Stomach smooth muscle (tissue), 2 donors: ENCODE data around the gene ZNF445.
"Not testable (repeated sequence)": the region's sequence is repeated elsewhere in the genome, so short reads cannot be mapped to it uniquely, and the experiment has no call there.

Experiments
- H3K27ac ChIP-seq: one replicate; pipeline ENCODE4 v1.7.0; 2013; ENCODE audit warnings: mild to moderate bottlenecking, low read length, inconsistent platforms
- H3K27me3 ChIP-seq, 2 donors: one replicate each; pipeline ENCODE4 v1.7.0; 2013; ENCODE audit warnings: low read length in 2 of 2; ENCODE audit not compliant: insufficient read depth in 2 of 2, control insufficient read depth in 1 of 2
- H3K36me3 ChIP-seq, 2 donors: one replicate each; pipeline ENCODE4 v1.7.0; 2013; ENCODE audit warnings: low read length in 2 of 2; ENCODE audit not compliant: control insufficient read depth in 2 of 2, insufficient read depth in 2 of 2
- H3K4me1 ChIP-seq: one replicate; pipeline ENCODE4 v1.7.0; 2013; ENCODE audit warnings: low read length; ENCODE audit not compliant: control insufficient read depth, insufficient read depth
- H3K4me3 ChIP-seq, 2 donors: one replicate each; pipeline ENCODE4 v1.7.0; 2013; ENCODE audit warnings: low read length in 2 of 2
- H3K9ac ChIP-seq, 2 donors: one replicate each; pipeline ENCODE4 v1.7.0; 2013; ENCODE audit warnings: low read length in 2 of 2, mild to moderate bottlenecking in 1 of 2
- H3K9me3 ChIP-seq, 2 donors: one replicate each; pipeline ENCODE4 v1.7.0; 2013; ENCODE audit warnings: low read length in 2 of 2; ENCODE audit not compliant: control insufficient read depth in 2 of 2
- donor health status: healthy.
- donor health status: Pancreatic carcinoma.

ZNF445 gene

DNA sequence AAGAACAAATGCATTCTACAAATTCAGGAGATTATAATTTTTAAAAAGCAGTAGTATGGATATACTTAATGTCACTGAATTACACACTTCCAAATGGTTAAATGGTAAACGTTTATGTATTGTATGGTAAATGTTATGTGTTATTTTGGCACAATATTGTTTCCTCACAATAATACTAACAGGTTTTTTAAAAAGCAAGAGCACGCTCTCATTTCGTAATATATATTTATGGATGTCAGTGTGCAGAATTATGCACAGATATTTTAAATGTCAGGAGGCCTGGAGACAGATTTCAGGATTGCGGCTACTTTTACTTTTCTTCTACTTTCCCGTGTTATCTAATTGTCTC, 533 bp downstream of the ZNF445 start:
- Histone ChIP-seq H3K9me3 (no peaks in the 10 kb centered on the region), H3K27ac (no peak overlapping the region), H3K4me1 (peaks cover 11% of the 10 kb centered on the region), H3K4me3 (peak overlapping the region; percentile 81 to 87), H3K9ac (peak overlapping the region; percentile 22 to 81), H3K36me3 (no peaks in the 10 kb centered on the region), H3K27me3 (no peaks in the 10 kb centered on the region)

DNA sequence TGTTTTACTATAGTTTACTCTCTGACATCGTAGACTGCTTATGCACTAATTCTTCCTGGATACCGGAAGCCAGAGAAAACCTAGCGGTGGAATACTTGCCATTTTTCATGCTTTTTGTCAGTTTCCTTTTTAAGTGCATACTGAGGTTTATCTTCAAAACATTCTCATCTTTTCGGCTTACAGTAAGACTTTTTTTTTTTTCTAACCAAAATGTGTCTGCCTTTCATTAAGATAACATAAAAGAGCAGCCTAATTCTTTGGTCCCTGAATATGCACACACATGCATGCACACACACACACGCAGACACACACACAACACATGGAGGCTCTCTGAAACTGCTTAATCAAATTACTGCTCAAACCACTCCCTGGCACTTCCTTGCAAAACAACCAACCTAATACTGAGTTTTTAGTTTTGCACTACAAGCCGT, 1.3 kb downstream of the ZNF445 start:
- H3K4me1 ChIP-seq = peaks cover 11% of the 10 kb centered on the region
- peak overlapping the region; percentile 81 to 87 for H3K4me3 ChIP-seq
- H3K36me3 ChIP-seq = no peaks in the 10 kb centered on the region
- H3K27ac ChIP-seq = no peak overlapping the region
- peak overlapping the region in 1 of 2 donors; percentile 81 for H3K9ac ChIP-seq
- H3K27me3 ChIP-seq = no peaks in the 10 kb centered on the region
- no peaks in the 10 kb centered on the region for H3K9me3 ChIP-seq

DNA sequence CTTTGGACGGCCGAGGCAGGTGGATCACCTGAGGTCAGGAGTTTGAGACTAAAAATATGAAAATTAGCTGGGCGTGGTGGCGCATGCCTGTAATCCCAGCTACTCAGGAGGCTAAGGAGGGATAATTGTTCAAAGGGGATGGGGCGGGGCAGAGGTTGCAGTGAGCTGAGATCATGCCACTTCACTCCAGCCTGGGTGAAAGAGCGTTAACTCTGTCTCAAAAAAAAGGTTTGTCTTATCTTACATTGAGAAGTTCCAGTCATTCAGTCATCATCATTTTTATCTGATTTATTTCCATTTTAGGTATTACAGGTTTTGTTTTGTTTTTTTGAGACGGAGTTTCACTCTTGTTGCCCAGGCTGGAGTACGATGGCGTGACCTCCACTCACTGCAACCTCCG, 2.6 kb downstream of the ZNF445 start:
- H3K36me3 ChIP-seq, H3K9me3 ChIP-seq, H3K27ac ChIP-seq, H3K9ac ChIP-seq, H3K27me3 ChIP-seq, H3K4me3 ChIP-seq: not testable (repeated sequence)
- peaks cover 11% of the 10 kb centered on the region for H3K4me1 ChIP-seq

DNA sequence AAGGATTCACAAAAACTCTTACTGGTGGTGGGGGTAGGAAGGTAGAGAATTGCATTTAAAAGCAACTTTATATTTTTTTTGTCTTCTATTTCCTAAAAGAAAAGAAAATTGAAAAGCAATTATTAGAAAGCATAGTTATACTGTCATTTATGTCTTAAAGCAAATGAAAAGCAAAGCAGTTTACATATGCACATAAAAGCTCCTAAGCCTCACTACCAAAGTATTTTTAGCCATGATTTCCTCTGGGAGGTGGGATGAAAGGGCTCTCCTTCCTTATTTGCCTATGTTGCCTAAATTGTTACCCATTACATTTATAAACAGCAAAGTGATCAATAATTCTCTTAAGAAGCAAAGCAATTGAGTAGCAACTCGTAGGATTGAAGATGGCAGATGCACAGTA, 7.0 kb downstream of the ZNF445 start:
- no peak overlapping the region for H3K9ac ChIP-seq
- H3K9me3 ChIP-seq = no peaks in the 10 kb centered on the region

DNA sequence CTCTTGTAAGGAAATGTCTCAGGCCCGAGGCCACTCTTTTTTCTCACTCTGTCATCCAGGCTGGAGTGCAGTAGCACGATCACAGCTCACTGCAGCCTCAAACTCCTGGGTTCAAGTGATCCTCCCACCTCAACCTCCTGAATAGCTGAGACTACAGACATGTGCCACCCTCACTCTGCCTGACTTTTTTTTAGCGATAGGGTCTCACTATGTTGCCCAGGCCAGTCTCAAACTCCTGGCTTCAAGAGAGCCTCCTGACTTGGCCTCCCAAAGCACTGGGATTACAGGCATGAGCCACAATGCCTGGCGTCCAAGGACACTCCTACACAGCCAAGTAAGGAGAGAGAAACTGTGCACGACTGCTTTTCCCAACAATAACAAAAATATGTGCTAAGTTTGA, 7.6 kb downstream of the ZNF445 start:
- Histone ChIP-seq H3K36me3 (peaks cover 8 to 14% of the 10 kb centered on the region in 2 donors), H3K4me3 (no peak overlapping the region), H3K27ac (no peak overlapping the region), H3K4me1 (no peaks in the 10 kb centered on the region), H3K9ac (no peak overlapping the region), H3K9me3 (no peaks in the 10 kb centered on the region), H3K27me3 (no peaks in the 10 kb centered on the region)

More for the DNA sequence above, 7.0 kb downstream of the ZNF445 start:
- H3K27me3 ChIP-seq = no peaks in the 10 kb centered on the region
- no peak overlapping the region for H3K4me3 ChIP-seq
- peaks cover 8 to 14% of the 10 kb centered on the region in 2 donors for H3K36me3 ChIP-seq
- no peaks in the 10 kb centered on the region for H3K4me1 ChIP-seq
- no peak overlapping the region for H3K27ac ChIP-seq

DNA sequence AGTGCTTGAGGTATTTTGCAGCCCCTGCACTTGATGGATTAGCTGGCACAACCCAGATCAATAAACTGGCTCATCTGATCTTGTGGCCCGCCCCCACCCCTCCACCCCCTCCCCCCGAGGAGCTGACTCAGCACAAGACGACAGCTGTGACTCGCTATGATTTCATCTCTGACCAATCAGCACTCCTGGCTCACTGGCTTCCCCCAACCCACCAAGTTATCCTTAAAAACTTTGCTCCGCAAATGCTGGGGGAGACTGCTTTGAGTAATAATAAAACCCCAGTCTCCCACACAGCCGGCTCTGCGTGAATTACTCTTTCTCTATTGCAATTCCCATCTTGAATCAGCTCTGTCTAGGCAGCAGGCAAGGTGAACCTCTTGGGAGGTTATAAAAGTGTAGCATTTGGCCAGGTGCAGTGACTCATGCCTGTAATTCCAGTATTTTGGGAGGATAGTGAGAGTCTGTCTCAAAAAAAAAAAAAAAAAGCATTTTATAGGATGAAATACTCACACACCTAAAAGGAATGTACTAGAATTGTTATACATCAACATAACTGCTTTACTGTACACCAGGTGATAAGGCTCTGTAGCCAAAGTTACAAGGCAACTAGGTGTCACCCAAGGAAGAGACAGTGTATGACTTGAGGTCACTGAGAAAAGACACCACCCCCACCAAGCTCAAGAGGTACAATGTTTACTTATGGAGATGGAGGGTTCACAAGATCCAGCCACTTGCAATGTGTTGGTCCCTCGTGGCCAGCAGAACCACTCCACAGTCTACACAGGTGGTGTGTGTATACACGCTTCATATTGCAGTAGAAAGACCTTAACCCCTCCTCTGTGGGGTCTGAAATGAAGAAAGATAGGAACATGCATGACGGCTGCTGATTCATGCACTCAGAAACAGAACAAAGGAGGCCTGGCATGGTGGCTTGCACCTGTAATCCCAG, 8.6 kb downstream of the ZNF445 start:
- Histone ChIP-seq H3K4me3 (no peak overlapping the region), H3K9me3 (no peaks in the 10 kb centered on the region), H3K9ac (no peak overlapping the region), H3K27ac (no peak overlapping the region), H3K4me1 (no peaks in the 10 kb centered on the region), H3K27me3 (no peaks in the 10 kb centered on the region), H3K36me3 (peaks cover 9 to 17% of the 10 kb centered on the region in 2 donors)

DNA sequence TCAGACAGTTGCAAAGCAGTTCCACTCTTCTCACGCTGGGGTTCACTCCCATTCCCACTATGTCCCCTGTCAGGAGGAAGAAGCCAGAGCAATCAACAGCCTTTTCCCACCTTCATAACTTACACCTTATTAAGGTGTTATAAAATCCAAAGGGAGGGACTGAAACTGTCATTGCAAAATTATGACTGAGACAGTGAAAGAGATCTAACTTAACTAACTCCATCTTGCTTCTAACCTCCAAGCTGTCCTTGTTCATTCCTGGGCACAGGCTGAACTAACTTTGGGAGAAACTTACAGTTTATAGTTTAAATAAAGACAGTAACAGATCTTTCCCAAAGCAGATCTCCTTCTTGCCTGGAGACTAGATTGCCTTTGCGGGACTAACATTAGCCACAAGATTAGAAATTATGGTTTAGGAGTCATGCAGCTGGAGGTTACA, 9.4 kb downstream of the ZNF445 start:
- H3K4me3 ChIP-seq, H3K9ac ChIP-seq, H3K9me3 ChIP-seq, H3K4me1 ChIP-seq, H3K27ac ChIP-seq, H3K27me3 ChIP-seq: not testable (repeated sequence)
- H3K36me3 ChIP-seq = peaks cover 13 to 23% of the 10 kb centered on the region in 2 donors

DNA sequence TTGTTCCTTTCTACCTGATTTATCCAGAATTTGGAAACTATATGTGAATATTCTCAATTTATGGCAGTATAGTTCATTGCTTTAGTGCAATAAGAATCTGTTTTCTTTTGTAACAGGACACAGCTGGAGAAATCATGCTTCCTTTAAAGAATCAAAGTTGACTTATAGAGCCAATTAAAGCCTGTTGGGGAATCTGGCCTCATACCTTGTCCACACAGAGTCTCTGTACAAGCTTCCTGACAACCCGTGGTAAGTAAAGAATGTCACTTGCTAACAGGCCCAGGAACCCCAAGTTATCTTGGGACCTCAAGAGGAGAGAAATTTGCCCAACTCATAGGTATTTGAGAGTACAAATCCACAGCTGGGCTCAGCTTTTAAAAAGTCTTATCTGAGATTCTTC, 10.2 kb downstream of the ZNF445 start:
- Histone ChIP-seq H3K36me3 (peaks cover 13 to 23% of the 10 kb centered on the region in 2 donors), H3K9me3 (no peaks in the 10 kb centered on the region), H3K4me3 (no peak overlapping the region), H3K27me3 (no peaks in the 10 kb centered on the region), H3K4me1 (no peaks in the 10 kb centered on the region), H3K27ac (no peak overlapping the region), H3K9ac (no peak overlapping the region)

DNA sequence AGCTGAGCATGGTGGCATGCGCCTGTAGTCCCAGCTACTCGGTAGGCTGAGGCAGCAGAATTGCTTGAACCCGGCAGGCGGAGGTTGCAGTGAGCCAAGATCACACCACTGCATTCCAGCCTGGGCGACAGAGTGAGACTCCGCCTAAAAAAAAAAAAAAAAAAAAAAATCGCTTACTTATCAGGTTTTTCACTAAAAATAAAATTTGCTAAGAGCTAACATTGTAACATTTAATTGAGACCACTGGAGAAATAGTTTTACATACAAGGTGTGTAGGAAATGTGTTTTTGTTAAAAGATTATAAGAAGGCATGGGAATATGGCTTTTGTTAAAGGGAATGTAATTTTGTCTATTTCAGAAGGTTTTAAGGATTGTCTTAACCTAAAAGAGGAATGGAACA, 12.6 kb downstream of the ZNF445 start:
- H3K27me3 ChIP-seq, H3K4me3 ChIP-seq, H3K9ac ChIP-seq, H3K9me3 ChIP-seq, H3K4me1 ChIP-seq, H3K27ac ChIP-seq: not testable (repeated sequence)
- H3K36me3 ChIP-seq = peaks cover 22 to 26% of the 10 kb centered on the region in 2 donors

DNA sequence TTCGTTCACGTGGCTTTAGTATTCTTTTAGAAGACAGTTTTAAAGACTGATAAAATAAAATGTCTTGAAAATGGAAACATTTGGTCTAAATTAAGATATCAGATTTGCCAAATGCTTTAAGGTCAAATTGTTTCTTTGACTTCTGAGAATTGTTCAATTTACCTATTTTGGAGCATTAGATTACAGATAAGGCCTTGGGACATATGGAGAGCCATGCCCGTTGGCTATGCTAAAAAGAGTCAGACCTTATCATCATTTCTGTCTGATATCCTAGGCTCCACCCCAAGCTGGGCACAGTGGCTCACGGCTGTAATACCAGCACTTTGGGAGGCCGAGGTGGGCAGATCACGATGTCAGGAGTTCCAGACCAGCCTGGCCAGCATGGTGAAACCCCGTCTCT, 13.0 kb downstream of the ZNF445 start:
- no peak overlapping the region for H3K4me3 ChIP-seq
- no peaks in the 10 kb centered on the region for H3K27me3 ChIP-seq
- no peak overlapping the region for H3K27ac ChIP-seq
- H3K9me3 ChIP-seq = peaks cover 0 to 8% of the 10 kb centered on the region in 2 donors
- peaks cover 20 to 24% of the 10 kb centered on the region in 2 donors for H3K36me3 ChIP-seq
- no peaks in the 10 kb centered on the region for H3K4me1 ChIP-seq
- no peak overlapping the region for H3K9ac ChIP-seq

DNA sequence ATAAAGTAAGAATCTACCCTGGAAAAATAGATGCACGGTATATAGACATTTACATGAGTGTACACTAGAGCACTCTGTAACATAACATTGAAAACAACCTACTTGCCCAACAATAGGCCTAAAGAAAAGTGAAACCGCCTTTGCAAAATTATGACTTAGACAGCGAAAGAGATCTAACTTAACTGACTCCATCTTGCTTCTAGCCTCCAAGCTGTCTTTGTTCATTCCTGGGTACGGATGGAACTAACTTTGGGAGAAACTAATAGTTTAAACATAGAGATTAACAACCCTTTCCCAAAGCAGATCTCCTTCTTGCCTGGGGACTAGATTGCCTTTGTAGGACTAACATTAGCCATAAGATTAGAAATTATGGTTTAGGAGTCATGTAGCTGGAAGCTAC, 17.4 kb downstream of the ZNF445 start:
- H3K27ac ChIP-seq, H3K27me3 ChIP-seq, H3K9me3 ChIP-seq, H3K9ac ChIP-seq, H3K4me1 ChIP-seq, H3K4me3 ChIP-seq: not testable (repeated sequence)
- H3K36me3 ChIP-seq = peaks cover 29 to 33% of the 10 kb centered on the region in 2 donors
